Body of pancreas (tissue), 4 donors: ENCODE data around the gene HLF. TPM values are rescaled to one million over a fixed set of nuclear protein-coding genes. Genes with fewer than 3 reads are reported as not detected.

Experiments used
- ATAC-seq: fragments of 150-250 bp; one replicate; pipeline ENCODE4 v1.9.1; 2016
- DNase-seq, 4 donors: peaks; one replicate each; pipeline ENCODE4 v3.0.0-alpha.2; 2019
- H3K27ac ChIP-seq, 4 donors: fragments of 200-600 bp; sonication (generic); 1 replicate in 3 of 4; 2 replicates in 1 of 4; pipeline versions ENCODE4 v1.5.1 to v1.6.1; 2016 to 2019; ENCODE audit warnings: mild to moderate bottlenecking in 1 of 4, mixed read lengths in 1 of 4, moderate library complexity in 1 of 4
- H3K27me3 ChIP-seq, 2 donors: fragments of 200-600 bp; sonication (generic); one replicate each; pipeline ENCODE4 v1.6.0; 2016; ENCODE audit warnings: mild to moderate bottlenecking in 1 of 2
- H3K36me3 ChIP-seq, 2 donors: fragments of 200-600 bp; sonication (generic); replicated peaks in 1 of 2; 2 replicates each; pipeline ENCODE4 v1.5.1; 2016; ENCODE audit warnings: low read depth in 2 of 2; ENCODE audit not compliant: insufficient read depth in 1 of 2
- H3K4me1 ChIP-seq: fragments of 200-600 bp; sonication (generic); one replicate; pipeline ENCODE4 v1.6.0; 2016
- H3K4me3 ChIP-seq, 2 donors: fragments of 200-600 bp; sonication (generic); 1 replicate in 1 of 2; 2 replicates in 1 of 2; pipeline ENCODE4 v1.5.1; 2016 to 2019
- H3K9me3 ChIP-seq, 3 donors: fragments of 200-600 bp; sonication (generic); 1 replicate in 2 of 3; 2 replicates in 1 of 3; pipeline ENCODE4 v1.5.1; 2016
- POLR2A ChIP-seq, 3 donors: fragments of 450-650 bp; IDR thresholded peaks; one replicate each; pipeline ENCODE4 v1.6.1; 2016; ENCODE audit warnings: antibody characterized with exemption in 3 of 3, mild to moderate bottlenecking in 2 of 3
- WGBS, 2 donors: methylation state at CpG; one replicate each; pipeline ENCODE4 v1.1.5; 2017; 5-methylcytosine and 5-hydroxymethylcytosine counted together
- intact Hi-C: fragments of 100-400 bp; cut with DNase I; formaldehyde crosslinking; loops from one replicate; pipeline ENCODE4 v1.15.1; 2023
- total RNA-seq, 2 donors: library from RNA; depleted of rRNA; stranded (reverse); fragments of >200 nt; gene quantifications; one replicate each; pipeline ENCODE4 v1.1.0, GENCODE V29; 2016
- TF ChIP-seq, protein P1 (sequence below), 7 experiments: fragments of 450-650 bp in 4 of 7; fragments of 200-600 bp in 3 of 7; sonication (generic) in 3 of 7; IDR thresholded peaks; one replicate each; pipeline ENCODE4 v1.5.1; 2016 to 2019; ENCODE audit warnings: antibody characterized with exemption in 7 of 7

The HLF gene
- total RNA-seq, 2 donors from 2014 or later = 4.2 to 4.9 TPM

DNA sequence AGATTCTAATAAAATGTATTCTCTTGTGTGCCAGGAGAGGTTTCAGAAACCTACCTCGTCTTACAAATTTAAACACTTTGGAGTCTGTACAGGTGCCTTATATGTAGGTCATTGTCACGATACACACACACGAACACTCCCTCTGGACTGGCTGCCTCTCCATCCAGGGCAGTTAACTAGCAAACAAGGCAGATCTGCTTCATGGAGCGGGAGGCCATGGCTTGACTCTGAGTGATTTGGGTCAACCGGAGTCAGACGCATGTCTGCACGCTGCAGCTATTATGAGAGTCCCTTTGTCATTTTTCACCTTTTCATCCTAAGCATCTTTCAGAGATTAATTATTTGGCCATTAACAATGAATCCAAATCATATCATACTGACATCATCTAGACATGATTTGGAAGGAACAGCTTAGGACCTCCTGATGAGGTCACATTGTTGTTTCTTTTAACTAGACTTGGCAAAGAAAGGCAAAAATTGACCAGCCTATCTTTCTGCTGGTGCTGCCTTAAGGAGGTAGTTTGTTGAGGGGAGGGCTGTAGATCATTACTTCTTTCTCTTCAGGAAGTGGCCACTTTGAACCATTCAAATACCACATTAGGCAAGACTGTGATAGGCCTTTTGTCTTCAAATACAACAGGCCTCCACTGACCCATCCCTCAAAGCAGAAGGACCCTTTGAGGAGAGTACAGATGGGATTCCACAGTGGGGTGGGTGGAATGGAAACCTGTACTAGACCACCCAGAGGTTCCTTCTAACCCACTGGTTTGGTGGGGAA, 58.9 kb downstream of the HLF start:
- Histone ChIP-seq H3K4me3 (no peak overlapping the region), H3K36me3 (no peaks in the 10 kb centered on the region), H3K27me3 (no peaks in the 10 kb centered on the region), H3K9me3 (no peaks in the 10 kb centered on the region), H3K27ac (no peak overlapping the region), H3K4me1 (no peaks in the 10 kb centered on the region)
- intact Hi-C loops = no loop called here
- DNase-seq (no peak), ATAC-seq (no peak)
- TF ChIP-seq, protein P1, sequence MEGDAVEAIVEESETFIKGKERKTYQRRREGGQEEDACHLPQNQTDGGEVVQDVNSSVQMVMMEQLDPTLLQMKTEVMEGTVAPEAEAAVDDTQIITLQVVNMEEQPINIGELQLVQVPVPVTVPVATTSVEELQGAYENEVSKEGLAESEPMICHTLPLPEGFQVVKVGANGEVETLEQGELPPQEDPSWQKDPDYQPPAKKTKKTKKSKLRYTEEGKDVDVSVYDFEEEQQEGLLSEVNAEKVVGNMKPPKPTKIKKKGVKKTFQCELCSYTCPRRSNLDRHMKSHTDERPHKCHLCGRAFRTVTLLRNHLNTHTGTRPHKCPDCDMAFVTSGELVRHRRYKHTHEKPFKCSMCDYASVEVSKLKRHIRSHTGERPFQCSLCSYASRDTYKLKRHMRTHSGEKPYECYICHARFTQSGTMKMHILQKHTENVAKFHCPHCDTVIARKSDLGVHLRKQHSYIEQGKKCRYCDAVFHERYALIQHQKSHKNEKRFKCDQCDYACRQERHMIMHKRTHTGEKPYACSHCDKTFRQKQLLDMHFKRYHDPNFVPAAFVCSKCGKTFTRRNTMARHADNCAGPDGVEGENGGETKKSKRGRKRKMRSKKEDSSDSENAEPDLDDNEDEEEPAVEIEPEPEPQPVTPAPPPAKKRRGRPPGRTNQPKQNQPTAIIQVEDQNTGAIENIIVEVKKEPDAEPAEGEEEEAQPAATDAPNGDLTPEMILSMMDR (IDR thresholded peaks at IDR 0.05) = no peak
- TF ChIP-seq POLR2A (IDR thresholded peaks at IDR 0.05) = no peak
- WGBS, 2 donors = 94 to 96% methylated on average over 7 of the region's 7 CpGs

DNA sequence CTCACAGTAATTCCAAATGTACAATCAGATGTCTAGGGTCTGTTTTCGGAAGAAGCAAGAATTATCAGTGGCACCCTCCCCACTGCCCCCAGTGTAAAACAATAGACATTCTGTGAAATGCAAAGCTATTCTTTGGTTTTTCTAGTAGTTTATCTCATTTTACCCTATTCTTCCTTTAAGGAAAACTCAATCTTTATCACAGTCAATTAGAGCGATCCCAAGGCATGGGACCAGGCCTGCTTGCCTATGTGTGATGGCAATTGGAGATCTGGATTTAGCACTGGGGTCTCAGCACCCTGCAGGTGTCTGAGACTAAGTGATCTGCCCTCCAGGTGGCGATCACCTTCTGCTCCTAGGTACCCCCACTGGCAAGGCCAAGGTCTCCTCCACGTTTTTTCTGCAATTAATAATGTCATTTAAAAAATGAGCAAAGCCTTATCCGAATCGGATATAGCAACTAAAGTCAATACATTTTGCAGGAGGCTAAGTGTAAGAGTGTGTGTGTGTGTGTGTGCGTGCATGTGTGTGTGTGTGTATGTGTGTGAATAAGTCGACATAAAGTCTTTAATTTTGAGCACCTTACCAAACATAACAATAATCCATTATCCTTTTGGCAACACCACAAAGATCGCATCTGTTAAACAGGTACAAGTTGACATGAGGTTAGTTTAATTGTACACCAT, 59.7 kb downstream of the HLF start:
- TF ChIP-seq, protein P1 (IDR thresholded peaks at IDR 0.05) = no peak
- TF ChIP-seq POLR2A (IDR thresholded peaks at IDR 0.05) = no peak
- H3K4me1 ChIP-seq = no peaks in the 10 kb centered on the region
- no peaks in the 10 kb centered on the region for H3K27me3 ChIP-seq

DNA sequence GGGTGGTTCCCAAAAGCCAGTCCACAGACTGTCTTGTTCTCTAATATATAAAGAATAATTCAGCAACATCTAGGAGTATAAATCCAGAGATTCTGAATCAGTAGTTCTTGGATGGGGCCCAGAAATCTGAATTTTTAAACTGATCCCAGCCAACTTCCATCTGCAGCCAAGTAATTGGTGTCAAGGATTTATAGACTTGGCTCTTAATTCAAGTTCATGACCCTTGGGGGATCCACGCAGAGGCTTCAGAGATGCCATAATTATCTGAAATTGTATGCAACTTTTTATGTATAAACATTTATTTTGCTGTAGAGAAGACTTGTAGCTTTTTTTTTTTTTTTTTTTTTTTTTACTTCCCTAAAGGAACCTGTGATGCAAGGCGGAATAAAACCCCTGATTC, 60.6 kb downstream of the HLF start:
- WGBS, 2 donors = 79 to 81% methylated on average over 2 of the region's 2 CpGs
- Histone ChIP-seq H3K9me3 (no peaks in the 10 kb centered on the region), H3K4me1 (no peaks in the 10 kb centered on the region), H3K36me3 (no peaks in the 10 kb centered on the region), H3K4me3 (no peak overlapping the region), H3K27ac (no peak overlapping the region), H3K27me3 (no peaks in the 10 kb centered on the region)
- TF ChIP-seq, protein P1 (IDR thresholded peaks at IDR 0.05) = no peak
- TF ChIP-seq POLR2A (IDR thresholded peaks at IDR 0.05) = no peak
- no peak for ATAC-seq
- intact Hi-C loops = no loop called here
- no peak for DNase-seq

More for the DNA sequence above, 59.7 kb downstream of the HLF start:
- no peaks in the 10 kb centered on the region for H3K9me3 ChIP-seq
- 81 to 86% methylated on average over 9 of the region's 9 CpGs for WGBS, 2 donors
- no peak for ATAC-seq
- intact Hi-C loops = no loop called here
- H3K27ac ChIP-seq = no peak overlapping the region
- no peak overlapping the region for H3K4me3 ChIP-seq
- no peaks in the 10 kb centered on the region for H3K36me3 ChIP-seq
- DNase-seq = no peak

DNA sequence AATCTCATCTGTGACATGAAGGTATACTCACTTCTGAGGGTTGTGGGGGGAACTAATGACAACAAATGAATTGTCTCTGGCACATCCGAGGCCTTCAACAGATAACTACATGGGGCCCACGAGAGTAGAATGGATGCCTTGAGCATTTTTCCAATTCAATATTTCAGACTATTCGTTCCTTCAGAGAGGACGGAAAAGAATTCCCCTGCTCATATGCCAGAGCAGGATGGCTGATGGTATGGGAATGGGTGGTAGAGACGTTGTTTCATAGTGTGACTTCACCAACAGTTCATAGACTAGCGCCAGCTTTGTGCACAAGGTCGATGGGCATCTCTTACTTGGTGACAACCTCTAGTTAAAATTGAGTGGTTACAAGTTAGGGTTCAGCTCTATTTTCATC, 61.3 kb downstream of the HLF start:
- DNase-seq (no peak), ATAC-seq (no peak)
- WGBS, 2 donors = 82 to 83% methylated on average over 7 of the region's 7 CpGs
- no peaks in the 10 kb centered on the region for H3K27me3 ChIP-seq
- no peak overlapping the region for H3K4me3 ChIP-seq
- intact Hi-C loops = no loop called here
- no peak overlapping the region for H3K27ac ChIP-seq
- no peaks in the 10 kb centered on the region for H3K4me1 ChIP-seq
- H3K36me3 ChIP-seq = no peaks in the 10 kb centered on the region
- no peak for TF ChIP-seq POLR2A (IDR thresholded peaks at IDR 0.05)
- TF ChIP-seq, protein P1 (IDR thresholded peaks at IDR 0.05) = no peak
- no peaks in the 10 kb centered on the region for H3K9me3 ChIP-seq
